Limb (tissue), 2 donors: Measurements from ENCODE around the gene GPC5.
"Not testable (repeated sequence)": the region's sequence is repeated elsewhere in the genome, so short reads cannot be mapped to it uniquely, and the experiment has no call there.

Source experiments
- DNase-seq, 2 donors: peaks; one replicate each; pipeline ENCODE4 v3.0.0-alpha.2; 2016; ENCODE audit errors: extremely low spot score in 2 of 2

The GPC5 gene

DNA sequence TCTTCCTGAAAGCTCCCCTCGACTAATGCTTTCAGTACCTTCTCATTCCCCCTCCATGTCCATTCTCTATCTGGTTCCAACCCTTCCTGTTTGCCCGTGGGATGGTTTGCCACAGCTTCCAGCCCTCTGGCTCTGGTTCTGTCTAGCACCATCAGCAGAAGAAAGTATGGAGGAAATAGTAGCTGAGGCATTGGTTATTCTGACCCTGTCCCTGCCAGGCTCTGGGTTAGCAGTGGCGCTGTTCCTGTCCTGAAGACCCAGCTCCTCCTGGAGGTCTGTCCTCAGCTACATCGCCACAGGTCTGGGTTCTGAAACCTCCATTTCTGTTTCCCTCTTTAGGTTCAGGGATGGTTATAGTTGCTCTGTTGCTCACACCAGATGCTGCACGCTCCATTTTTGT lies 1223.6 kb downstream of the GPC5 start:
- DNase-seq, result no peak

DNA sequence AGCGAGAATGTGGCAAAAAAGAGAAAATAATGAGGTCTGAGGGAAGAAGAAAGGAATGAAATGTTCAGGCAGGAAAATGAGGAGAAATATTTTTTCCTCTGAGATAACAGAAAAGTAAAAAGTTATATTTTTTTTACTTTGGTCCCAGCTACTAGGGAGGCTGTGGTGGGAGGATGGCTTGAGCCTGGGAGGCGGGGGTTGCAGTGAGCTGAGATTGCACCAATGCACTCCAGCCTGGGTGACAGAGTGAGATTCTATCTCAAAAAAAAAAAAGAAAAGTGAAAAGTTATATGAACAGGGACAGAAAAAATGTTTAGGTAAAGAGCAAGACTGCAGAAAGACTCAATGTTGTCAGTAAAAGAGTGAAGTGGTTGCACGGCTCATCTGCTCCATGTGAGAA lies 1224.5 kb downstream of the GPC5 start:
- no peak for DNase-seq

DNA sequence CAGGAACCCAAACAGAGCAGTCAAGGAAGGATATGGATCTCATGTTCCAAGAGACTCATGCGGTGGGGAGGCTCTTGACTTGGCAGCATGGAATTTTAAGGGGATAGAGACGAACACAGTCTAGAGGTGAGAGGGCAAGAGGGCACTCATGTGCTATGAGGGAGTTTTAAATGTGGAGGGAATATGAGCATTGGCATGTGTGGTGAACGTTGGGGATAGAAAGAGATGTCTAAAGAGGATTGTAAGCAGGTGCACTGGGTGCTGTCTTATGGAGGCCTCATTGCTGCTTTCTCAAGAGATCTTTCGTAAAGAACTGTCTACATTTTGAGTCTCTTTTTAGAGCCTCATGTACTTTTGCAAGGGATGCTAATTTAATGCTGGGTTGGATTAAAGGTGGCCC lies 1227.9 kb downstream of the GPC5 start:
- DNase-seq, result no peak

DNA sequence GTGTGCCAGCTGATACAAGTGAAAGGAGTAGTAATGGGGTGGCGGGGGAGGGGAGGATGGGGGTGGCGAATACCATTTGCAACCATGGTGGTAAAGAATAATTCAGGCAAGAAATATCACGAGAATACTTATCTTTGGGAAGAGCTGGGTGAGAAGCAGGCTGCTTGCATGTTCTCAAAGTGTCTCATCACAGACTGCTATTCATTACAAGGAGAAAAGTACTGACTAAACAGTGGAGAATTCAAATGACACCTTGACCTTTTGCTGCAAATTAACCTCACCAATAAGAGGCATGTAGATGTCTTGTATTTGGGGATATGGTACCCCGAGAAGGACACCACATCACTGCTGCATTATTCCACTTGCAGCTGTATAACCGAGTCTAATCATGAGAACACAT lies 1242.5 kb downstream of the GPC5 start:
- DNase-seq, result no peak

DNA sequence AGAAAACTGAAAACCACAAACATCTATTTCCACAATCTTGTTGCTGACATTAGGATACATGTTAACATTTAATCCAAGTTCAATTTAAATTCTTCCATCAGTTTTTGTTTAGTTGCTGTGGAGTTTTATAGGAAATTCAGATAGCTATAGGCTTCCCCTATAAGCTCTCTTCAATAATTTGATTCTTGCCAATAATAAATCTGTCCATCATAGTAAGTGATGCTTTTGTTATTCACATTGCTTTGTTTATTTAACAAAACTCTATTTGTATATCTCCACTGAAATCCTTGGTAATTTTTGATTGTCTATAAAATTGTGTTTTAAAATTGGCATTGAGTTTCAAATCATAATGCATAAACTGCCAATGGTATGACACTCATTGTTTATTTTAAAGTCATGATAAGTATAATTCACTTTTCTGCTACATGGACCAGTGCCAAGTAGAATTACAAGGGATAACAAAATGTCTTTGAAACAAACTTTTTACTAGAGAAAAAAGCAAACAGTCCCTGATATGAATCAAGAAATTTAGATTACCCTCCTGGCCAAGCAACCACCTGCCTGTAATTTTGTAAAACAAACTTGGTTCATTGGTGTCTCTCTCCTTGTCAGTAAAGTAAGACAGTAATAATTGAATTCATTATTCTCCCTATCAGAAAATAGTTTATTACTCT lies 1250.9 kb downstream of the GPC5 start:
- no peak for DNase-seq

DNA sequence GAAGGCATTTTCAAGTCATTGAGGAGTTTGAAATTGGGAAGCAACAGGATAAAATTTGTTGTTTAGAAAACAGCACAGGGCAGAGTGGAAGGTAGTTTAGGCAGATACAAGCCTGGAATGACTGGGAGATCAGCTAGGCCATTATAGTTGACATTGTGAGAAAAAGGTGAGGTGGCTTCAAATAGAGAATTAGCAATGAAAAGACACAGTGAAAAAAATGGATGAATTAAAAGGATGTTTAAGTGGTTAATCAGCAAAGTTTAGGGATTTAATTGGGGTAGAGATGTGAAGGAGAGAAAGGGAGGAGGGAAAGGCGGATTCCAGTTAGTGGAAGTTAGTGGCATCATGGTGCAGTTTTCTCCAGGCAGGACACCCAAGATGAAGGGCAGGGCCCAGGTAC lies 1257.7 kb downstream of the GPC5 start:
- DNase-seq, result no peak

DNA sequence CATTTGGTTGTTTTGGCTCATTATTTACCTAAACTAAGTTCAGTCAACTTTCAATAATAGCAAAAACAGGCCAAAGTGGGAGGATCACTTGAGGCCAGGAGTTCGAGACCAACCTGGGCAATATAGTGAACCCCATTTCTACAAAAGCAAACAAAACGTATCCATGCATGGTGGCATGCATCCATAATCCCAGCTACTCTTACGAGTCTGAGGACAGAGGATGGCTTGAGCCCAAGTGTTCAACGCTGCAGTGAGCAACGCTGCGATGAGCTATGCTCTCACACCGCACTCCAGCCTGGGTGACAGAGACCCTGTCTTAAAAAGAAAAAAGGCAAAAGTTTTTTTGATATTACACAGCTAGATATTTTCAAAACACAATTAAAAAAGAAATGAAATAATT lies 1258.2 kb downstream of the GPC5 start:
- no peak for DNase-seq

DNA sequence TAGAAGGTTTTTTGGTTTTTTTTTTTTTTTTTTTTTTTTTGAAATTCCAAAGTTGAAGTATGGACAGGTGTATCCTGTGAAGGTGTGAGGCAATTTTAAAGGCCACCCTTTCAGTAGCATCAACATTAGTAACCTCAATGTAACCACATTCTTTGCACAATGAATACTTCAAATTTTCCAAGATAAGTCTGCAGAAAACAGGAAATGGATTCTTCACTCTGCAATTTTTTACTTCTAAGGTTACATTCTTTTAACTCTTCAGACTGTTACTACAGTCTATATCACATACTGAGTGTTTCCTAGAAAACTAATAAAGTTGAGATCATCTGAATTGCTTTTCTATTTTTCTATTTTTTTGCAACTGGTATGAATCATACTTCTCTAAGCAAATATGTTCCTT lies 1259.1 kb downstream of the GPC5 start:
- DNase-seq, result no peak

DNA sequence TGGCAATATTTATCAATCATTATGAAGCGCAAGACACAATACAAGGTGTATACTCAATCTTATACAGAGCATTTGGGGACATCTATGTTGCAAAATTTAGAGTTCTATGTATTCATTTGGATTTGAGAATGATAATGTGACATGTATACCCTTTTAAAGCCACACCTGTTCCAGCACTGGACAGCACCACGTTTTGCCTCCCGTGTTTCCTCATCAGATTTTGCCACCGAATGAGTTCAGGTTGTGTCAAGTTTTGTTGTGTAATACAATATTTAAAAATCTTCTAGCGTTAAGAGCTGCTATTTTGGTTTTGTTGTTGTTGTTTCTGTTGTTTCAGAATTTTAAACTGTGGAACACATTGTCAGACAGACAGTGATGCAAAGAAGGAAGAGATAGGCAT lies 1259.9 kb downstream of the GPC5 start:
- no peak for DNase-seq

DNA sequence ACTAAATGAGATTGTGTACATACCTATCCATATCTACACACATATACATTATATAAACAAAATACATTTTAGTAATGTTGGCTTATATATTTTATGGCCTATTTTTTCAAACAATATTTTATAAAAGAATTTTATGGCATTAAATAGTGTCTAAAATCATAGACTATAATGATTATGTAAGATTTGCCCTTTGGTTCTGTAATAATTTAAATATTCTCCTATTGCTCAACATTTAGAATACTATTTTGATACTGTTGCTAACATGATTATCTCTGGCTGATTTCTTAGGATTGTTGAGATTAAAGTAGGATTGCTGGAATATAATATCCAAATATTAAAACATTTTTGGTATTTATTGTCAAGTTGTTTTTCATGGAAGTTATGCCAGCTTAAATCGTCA lies 1263.0 kb downstream of the GPC5 start:
- no peak for DNase-seq

DNA sequence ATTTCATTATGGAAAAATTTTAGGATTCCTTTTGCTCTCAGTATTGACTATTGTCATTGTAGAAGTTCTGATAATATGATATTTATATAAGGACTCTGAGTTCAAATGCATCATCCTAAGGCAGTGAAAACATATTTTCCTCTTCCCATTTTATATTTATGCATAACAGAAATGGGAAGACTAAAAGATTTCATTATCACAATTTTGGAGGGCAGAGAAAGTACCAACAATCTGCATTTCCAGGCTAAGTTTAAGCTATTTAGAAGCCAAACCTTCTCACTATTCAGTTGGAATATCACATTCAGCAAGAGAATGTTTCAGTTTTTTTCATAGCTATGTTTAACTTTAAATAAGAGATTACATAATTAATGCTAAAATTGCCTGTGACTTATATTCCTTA lies 1269.7 kb downstream of the GPC5 start:
- no peak for DNase-seq

DNA sequence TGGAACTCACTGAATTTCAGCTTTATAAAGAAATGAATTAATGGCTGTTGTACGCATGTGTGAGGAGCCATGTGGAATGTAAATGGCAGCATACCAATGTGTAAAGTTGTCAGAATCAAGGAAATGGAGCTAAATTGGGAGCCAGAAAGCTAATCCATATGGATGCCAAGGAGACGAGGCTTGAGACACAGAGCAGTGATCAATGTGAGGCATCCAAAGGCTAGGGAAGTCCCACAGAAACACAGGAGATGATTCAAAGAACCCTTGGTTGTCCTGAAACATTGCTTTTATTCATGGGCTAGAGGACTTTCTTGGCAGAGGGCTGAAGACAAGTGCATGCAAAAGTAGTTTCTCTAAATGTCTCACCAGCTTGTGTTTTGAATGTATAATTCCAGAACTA lies 1271.7 kb downstream of the GPC5 start:
- no peak for DNase-seq

DNA sequence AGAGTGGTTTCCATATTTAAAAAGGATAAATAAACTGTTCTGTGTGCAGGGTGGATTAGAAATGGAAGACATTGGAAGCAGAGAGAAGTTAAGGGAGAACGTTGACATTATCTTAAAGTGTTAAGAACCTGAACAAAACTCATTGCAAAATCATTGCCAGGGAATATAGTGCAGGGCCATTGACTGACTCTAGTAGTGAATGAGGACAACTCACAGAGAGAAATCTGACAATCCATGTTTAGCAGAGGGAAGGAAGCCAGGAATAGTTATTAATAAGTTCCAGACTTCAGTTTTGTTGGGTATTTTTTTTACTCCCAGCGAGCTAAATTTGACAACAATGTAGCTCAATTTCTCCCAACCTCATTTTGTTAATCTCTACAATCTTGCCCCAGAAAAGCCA lies 1273.4 kb downstream of the GPC5 start:
- DNase-seq, result no peak

DNA sequence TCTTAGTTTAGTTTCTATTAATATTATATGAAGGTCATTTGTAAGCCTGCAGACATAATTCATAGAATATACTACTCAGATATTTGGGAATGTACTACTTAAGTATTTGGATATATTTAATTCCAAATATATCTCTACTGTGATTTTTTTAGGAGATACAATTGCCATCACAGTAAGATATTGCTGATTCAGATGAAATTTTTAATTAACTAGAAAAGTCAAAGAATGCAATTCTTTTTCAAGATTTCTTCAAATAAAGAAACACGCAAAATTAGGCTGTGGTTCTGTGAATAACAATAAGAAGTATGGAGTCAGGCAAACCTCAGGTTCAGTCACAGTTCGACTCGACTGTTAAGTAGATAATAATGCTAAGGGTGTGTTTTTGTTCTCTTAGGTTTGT lies 1277.8 kb downstream of the GPC5 start:
- DNase-seq, result no peak

DNA sequence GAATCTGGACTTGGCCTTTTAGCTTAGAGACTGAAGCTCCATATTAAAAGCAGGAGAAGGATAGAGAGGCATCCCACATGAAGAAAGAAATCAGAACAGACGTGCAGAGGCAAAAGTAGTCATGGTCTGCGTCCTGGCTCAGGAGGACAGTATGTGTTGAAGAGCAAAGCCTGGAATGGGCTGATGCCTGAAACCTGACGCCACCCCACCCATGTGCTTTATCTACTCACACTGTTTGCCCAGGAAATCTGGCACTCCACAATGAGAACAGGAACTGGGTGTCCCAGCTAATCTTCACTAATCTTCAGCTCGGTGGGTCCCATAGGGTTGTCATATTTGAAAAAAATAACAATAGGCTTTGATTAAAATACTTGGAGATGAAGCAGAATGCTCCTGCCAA lies 1279.2 kb downstream of the GPC5 start:
- DNase-seq, result no peak

DNA sequence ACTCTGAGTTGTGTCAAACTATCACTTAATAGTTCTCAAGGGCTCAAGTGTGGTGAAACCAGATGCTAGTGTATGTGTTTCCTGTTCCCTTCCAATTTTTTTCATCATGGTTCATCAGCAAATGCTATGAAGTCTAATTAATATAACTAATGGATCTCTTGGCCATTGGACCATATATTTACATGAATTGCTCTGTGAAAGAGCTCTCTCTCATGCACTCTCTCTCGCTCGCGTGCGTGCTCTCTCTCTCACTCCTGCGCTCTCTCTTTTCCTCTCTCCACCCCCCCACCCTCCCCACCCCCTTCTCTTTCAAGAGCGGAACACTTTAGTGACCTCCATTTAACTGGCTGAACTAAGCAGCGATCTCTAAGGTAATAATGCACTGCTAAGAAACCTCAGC lies 1281.2 kb downstream of the GPC5 start:
- DNase-seq, result no peak

DNA sequence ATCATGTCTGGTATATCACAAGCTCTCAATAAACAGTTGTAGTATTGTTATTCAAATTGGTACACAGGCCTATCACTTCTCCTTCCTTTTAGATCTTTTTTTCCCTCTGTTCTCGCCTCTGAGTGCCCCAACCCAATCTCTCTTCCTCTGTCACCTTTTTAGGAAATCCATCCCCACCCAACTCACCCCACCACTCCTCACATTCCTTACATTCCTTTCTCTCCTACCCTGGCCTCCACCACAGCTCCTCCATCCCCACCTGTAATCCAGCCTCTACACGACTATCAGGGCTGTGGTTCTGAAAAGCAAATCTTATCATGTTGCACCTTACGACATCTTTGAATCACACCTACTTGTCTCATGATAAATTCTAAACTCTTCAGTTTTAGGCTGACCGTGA lies 1282.8 kb downstream of the GPC5 start:
- DNase-seq, result no peak

DNA sequence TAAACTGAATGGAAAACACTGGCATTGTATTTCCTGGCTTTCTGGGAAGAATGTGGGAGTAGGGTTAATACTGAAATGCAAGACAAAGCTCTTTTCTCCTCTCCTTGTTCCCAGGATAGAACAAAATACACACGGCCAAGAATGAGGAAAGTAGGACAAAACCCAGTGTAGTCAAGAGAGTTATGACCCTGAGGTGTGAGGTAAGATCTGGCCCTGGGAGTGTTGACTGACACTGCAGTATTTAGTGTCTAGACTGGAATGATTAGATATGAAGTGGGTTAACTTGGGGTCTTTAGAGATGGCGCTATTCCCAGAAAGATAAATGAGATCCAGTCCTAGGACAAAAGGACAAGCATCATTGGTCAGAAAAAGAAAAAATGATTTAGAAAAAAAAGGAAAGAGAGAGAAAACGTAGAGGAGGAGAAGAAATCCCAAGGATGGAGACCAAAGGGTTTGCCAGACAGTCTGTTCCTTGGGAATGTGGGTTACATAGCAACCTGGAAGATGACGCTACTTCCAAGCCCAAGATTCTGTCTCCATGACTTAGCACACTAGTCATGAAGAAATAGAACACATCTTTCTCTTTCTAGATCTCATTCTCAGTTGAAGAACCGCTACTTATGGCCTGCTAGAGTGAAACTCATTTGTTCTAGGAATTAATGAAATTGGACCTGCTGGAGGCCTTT lies 1284.6 kb downstream of the GPC5 start:
- DNase-seq, result no peak

DNA sequence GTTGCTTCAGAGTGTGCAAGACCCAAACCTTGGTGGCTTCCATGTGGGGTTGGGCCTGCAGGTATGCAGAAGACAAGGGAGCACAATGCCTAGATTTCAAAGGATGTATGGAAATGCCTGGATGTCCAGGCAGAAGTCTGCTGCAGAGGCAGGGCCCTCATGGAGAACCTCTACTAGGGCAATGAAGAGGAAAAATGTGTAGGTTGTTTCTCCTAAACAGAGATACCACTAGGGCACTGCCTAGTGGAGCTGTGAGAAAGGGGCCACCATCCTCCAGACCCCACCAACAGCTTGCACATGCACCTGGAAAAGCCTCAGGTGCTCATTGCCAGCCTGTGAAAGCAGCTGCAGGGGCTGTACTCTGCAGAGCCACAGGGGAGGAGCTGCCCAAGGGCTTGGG lies 1295.6 kb downstream of the GPC5 start:
- DNase-seq, result no peak

DNA sequence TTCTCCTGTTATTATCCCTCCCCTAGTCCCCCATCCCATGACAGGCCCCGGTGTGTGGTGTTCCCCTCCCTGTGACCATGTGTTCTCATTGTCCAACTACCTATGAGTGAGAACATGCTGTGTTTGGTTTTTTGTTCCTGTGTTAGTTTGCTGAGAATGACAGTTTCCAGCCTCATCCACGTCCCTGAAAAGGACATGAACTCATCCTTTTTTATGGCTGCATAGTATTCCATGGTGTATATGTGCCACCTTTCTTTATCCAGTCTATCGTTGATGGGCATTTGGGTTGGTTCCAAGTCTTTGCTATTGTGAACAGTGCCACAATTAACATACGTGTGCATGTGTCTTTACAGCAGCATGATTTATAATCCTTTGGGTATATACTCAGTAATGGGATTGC lies 1297.4 kb downstream of the GPC5 start:
- DNase-seq, result not testable (repeated sequence)

DNA sequence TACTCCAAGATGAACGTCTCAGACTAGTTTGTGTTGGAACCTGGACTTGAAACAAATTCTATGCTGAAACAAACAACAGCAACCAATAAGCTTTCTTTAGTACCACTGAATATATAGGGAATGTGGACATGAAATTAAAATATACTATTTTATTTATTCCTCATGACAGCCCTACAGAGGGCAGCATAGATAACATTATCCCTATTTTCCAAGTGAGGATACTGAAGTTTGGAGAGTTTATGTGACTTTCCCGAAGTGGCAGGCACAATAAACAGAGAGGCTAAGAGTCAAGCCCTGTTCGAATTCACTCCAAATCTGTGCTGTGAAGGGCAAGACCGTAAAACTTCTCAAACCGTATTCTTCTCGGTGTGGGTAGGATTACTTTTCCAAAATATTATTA lies 1318.3 kb downstream of the GPC5 start:
- peak in 1 of 2 donors; percentile 35 for DNase-seq

DNA sequence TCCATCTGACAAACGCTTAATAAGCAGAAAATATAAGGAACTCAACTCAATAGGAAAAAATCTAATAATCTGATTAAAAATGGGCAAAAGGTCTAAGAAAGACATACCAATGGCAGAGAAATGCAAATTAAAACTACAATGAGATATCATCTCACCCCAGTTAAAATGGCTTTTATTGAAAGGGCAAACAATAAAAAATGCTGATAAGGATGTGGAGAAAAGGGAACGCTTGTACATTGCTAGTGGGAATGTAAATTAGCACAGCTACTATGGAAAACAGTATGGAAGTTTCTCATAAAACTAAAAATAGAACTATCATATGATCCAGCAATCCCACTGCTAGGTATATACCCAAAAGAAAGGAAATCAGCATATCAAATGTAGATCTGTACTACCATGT lies 1319.4 kb downstream of the GPC5 start:
- DNase-seq, result no peak

DNA sequence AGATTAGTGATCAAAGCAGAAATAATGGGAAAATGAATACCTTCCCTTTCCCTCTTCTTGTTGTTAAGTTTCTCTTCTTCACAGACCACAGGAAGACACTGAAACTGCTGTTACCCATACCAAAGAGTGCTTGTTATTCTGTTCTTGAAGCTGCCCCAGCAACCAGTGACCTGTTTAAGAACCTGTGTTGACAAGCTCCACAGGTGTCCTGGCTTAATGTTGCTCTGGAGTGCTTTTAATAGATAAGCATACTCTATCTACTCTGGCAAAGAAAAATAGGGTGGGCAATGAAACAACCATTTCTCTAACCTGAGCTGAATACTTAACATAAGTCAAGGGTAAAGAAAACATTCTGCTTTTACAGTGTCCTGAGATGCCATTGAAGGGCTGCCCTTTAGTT lies 1321.4 kb downstream of the GPC5 start:
- DNase-seq, result no peak

DNA sequence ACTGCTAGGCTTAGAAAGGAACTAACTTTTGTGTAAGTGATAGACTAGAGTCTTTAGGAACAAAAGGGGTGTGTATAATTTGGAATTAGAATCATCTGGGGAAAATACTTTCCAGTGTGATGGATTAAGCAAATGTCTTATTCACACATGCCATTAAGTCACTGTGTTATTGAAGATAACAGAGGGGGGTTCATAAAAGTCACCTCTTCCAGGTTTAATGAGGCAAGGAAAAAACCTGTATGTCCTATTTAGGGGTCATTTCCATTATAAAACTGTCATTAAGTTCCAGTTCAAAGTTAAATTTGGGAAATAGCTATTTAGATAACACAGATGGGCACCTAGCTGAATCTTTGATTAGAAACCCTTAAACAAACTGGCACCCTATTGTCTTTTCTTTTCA lies 1323.2 kb downstream of the GPC5 start:
- no peak for DNase-seq
